GM12874 (cell line): ENCODE data around the gene HERC2.
A peak's percentile ranks its signal among the peaks of the same experiment; 100 is the strongest.

Experiments used
- TF ChIP-seq, protein P1 (sequence below): IDR thresholded peaks from 2 replicates; pipeline ENCODE4 v1.5.1; 2011; ENCODE audit warnings: low read depth, mild to moderate bottlenecking, control low read depth, low read length, moderate library complexity; ENCODE audit not compliant: insufficient read depth

Gene HERC2

DNA sequence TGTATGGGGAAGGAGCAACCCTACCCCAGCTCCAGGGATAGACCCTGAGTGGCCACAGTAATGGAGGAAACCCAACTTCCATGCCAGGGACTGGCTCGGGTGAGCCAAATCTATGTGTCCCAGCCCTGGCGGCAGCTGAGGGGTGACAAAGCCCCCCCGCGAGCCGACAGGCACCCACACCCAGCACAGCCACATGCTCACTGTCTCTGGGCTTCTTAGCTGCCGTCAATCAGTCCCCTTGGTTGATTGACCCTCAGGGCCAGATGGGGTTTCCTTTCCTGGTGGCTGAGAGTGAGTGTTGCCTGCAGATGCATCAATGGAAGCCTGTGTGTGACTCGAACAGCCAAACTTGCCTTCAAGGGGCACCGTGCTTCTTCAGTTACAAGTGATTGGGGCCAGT lies 220.8 kb downstream of the HERC2 start:
- TF ChIP-seq, protein P1, sequence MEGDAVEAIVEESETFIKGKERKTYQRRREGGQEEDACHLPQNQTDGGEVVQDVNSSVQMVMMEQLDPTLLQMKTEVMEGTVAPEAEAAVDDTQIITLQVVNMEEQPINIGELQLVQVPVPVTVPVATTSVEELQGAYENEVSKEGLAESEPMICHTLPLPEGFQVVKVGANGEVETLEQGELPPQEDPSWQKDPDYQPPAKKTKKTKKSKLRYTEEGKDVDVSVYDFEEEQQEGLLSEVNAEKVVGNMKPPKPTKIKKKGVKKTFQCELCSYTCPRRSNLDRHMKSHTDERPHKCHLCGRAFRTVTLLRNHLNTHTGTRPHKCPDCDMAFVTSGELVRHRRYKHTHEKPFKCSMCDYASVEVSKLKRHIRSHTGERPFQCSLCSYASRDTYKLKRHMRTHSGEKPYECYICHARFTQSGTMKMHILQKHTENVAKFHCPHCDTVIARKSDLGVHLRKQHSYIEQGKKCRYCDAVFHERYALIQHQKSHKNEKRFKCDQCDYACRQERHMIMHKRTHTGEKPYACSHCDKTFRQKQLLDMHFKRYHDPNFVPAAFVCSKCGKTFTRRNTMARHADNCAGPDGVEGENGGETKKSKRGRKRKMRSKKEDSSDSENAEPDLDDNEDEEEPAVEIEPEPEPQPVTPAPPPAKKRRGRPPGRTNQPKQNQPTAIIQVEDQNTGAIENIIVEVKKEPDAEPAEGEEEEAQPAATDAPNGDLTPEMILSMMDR, result no peak

DNA sequence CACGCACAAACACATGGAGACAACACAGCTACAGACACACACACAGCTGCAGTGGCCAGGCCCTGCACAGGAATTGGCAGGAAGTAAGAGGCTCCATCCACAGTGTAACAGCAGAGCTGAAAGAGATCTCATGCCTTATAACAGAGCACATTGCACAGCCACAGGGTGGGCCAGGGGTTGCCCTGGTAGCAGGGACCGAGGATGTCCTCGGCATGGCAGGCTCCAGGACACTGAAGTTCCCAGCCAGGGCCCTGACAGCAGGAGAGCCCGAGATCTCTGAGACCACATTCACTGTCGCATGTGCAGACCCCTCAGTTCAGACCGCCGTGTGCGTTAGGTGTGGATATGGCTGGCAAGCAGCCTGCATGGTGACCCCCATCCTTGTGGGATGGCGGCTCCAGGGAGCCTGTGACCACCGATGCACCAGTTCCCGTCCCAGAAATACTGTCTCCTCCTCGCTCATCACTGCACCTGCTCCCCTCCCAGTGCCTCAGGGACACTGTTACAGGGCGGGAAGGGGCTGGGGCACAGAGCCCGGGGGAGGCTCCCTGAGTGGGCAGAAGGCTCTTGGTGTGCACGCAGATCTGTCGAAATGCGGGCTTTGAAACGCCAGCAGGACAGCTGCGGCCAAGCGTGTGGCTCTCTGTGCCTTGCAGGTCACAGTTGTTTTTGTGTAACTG lies 221.3 kb downstream of the HERC2 start:
- TF ChIP-seq, protein P1, result no peak

DNA sequence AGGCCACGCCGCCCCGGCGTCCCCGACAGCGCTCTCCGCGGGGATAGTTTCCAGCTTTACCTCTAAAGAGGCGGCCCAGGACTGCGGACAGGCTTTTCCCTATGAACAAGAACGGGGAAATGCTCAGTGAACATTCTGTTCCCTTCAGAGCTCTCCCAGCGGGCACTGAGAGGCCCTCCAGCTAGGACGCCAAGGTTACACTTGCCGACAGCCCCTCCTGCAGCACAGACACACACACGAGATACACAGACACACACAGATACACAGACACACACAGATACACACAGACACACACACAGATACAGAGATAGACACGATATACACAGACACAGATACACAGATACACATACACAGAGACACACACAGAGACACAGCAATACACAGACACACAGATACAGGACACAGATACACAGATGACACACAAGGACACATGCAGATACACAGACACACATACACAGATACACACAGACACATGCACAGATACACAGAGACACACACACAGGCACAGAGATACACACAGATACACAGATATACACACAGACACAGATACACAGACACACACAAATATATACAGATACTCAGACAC lies 222.3 kb downstream of the HERC2 start:
- TF ChIP-seq, protein P1, result no peak

DNA sequence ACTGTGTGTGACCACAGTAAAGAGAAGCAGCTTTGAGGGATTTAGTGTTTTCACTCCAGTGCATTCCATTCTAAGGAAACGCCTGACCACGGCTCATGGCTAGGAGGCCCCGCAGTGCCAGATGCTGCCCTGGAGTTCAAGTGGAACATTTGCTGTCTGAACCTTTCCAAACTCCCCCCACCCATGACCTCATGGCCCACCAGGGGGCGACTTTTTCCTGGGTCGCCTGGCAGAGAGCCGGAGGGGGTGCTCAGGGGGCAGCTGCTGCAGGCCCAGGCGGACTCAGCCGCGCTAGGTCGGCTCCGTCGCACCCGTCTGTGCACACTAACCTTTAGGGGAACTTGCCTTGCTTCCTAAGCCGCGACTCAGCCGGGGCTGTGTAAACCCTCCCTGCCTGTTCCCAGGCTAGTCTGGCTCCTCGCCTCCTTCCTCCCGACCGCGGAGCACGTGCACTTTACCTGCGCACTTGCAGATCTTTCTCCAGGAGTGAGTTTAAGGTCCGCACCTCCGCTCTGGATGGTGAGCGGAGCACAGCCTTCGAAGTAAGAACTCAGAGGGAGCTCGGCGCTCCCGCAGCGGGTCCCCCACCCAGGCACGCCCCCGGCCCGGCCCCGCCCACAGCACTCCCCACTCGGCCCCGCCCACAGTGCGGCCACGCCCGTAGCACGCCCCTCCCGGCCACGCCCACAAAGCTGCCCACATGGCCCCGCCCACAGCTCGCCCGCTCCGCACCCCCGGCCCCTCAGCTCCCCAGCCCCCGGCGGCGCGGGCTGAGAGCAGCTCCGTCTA lies 223.0 kb downstream of the HERC2 start, which contains the start of gene OCA2:
Gene OCA2, minus strand, starts transcription at position 550 of the 789 bp plus-strand sequence. CDS start 17,441 bp downstream, outside the sequence.
- TF ChIP-seq, protein P1, result 0 out of 2 replicates have a peak, but pooled peaks have one; percentile 6

DNA sequence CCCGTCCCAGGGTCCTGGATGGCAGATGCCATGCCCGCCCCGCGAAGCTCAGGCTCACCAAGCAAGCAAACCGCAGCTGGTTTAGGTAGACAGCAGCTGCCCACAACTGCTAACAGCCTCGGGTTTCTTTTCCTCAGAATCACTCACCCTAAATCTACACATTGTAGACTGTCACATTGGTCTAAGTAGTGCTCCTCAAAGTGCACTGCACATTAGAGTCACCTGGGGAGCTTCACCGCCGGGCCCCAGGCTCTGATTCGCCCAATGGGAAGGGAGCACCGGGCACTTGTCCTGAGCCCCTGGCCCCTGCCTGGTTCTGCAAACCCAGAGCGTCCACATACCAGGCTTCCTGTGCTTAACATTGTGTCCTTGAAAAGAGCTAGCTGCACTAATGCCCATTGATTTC lies 223.6 kb downstream of the HERC2 start:
- TF ChIP-seq, protein P1, result no peak

DNA sequence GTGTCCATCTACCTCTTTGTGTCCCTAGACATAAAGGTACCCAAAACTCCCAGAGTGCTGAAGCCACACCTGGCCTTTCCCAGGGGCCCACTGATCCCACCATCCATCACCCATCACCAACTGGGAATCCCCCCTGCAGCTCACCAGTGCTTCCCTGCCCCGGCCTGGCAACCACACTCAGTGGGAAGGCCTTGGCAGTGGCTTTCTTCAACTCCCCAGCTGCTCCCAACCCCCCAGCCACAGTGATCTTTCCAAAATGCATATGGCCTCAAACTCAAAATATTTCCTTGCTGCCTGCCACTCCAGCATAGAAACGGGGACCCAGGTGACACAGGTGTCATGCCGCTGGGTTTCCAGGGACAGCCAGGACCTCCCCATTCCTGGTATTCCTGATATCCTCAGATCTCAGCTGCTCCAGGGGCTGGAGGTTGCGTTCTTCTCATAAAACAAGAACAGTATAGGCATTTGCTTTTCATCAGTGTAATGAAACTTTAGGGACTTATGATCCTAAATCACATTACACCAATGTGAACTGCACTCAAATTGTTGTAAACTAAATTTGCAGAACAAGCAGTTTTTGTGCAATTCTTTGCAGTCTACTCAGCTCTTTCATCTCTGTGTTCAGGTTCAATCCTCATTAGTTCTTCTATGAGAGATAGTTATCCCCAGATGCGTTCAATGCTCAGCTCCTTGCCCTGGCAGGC lies 224.2 kb downstream of the HERC2 start:
- TF ChIP-seq, protein P1, result no peak
